NB4 (cell line): ENCODE measurements around the gene OLFML1.

Source experiments
- DNase-seq: peaks from one replicate; pipeline ENCODE4 v3.0.0; 2010; ENCODE audit warnings: low read depth
- H3K4me3 ChIP-seq: one replicate; pipeline ENCODE4 v1.5.1; 2011; ENCODE audit warnings: mild to moderate bottlenecking, low read depth, low read length, moderate library complexity
- MYC ChIP-seq: IDR thresholded peaks from 2 replicates; pipeline ENCODE4 v1.6.1; 2011; ENCODE audit warnings: low read depth, low read length
- POLR2A ChIP-seq: IDR thresholded peaks from 2 replicates; pipeline ENCODE4 v1.6.1; 2011; ENCODE audit warnings: mild to moderate bottlenecking; ENCODE audit not compliant: insufficient read length; ENCODE audit errors: extremely low read depth
- TF ChIP-seq, protein P1 (sequence below): IDR thresholded peaks from 2 replicates; pipeline ENCODE4 v1.6.1; 2011; ENCODE audit warnings: low read depth, low read length
- TF ChIP-seq, protein P2 (sequence below): IDR thresholded peaks from one replicate; pipeline ENCODE4 v1.5.1; 2012; ENCODE audit warnings: low read depth, low read length

Gene OLFML1

DNA sequence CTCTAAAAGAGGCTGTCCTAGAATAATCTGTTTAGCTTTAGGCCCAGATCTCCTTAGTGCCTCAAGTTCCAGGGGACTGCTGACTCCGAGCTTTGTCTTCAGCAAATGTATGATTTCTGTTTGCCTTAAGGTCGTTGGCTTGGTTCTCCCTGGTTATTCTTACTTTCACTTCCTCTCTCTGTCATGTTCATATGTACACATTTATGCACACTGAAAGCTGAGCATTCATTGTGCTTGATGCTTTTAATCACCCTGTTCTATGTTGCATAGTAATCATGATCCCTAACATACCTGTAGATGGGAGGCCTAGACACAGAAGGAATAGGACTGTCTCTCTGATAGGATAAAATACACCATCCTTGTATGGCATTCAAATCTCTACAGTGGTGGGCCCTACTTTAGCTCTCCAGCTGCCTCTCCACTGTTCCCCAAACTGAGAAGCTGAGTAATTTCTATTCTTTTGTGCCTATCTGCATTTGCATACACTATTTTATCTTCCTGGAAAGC is 35.7 kb downstream of the OLFML1 start:
- no peak overlapping the region for H3K4me3 ChIP-seq
- TF ChIP-seq, protein P1, sequence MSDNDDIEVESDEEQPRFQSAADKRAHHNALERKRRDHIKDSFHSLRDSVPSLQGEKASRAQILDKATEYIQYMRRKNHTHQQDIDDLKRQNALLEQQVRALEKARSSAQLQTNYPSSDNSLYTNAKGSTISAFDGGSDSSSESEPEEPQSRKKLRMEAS, result no peak
- TF ChIP-seq, protein P2, sequence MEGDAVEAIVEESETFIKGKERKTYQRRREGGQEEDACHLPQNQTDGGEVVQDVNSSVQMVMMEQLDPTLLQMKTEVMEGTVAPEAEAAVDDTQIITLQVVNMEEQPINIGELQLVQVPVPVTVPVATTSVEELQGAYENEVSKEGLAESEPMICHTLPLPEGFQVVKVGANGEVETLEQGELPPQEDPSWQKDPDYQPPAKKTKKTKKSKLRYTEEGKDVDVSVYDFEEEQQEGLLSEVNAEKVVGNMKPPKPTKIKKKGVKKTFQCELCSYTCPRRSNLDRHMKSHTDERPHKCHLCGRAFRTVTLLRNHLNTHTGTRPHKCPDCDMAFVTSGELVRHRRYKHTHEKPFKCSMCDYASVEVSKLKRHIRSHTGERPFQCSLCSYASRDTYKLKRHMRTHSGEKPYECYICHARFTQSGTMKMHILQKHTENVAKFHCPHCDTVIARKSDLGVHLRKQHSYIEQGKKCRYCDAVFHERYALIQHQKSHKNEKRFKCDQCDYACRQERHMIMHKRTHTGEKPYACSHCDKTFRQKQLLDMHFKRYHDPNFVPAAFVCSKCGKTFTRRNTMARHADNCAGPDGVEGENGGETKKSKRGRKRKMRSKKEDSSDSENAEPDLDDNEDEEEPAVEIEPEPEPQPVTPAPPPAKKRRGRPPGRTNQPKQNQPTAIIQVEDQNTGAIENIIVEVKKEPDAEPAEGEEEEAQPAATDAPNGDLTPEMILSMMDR, result no peak
- TF ChIP-seq POLR2A, result no peak
- TF ChIP-seq MYC, result no peak
- DNase-seq, result peak; percentile 62

DNA sequence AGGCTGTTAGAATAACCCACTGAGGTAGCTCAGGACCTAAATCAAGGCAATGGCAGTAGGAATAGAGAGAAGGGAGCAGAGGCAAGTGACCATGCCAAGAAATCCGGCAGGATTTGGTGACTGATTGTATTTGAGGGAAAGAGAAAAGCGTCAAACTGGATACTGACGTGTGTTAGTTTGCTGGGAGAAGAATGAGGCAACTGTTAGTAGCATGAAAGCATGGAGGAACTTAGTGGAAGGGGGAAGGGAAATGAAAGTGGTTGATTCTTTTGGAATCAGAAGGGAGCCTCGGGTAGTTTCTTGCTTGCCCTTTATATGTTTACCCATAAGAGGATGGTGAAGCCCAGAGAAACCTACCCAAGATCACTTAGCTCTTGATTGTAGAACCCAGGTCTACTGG is 36.8 kb downstream of the OLFML1 start:
- TF ChIP-seq POLR2A, result no peak
- TF ChIP-seq, protein P2, result no peak
- TF ChIP-seq, protein P1, result no peak
- no peak overlapping the region for H3K4me3 ChIP-seq
- DNase-seq, result no peak

DNA sequence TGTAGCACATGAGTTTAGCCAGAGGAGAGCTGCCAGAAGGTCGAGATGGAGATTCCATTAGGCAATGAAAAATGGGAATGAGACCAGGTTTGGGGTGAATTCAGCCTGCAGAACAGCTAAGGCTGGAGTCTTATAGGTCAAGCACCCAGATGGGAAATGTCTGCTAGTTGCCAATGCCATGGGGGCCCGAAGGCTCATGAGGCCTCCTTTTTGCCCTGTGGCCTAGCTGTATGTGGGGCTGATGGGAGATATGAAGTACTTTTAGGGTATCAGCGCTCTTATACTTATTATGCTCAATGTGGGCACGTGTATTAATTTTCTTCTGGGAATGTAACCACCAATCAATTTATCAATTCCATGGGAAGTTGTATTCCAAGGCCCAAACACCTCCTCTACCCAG is 37.2 kb downstream of the OLFML1 start:
- H3K4me3 ChIP-seq, result no peak overlapping the region
- no peak for DNase-seq
- TF ChIP-seq MYC, result no peak
- TF ChIP-seq, protein P1, result no peak
- TF ChIP-seq POLR2A, result no peak
- TF ChIP-seq, protein P2, result no peak

DNA sequence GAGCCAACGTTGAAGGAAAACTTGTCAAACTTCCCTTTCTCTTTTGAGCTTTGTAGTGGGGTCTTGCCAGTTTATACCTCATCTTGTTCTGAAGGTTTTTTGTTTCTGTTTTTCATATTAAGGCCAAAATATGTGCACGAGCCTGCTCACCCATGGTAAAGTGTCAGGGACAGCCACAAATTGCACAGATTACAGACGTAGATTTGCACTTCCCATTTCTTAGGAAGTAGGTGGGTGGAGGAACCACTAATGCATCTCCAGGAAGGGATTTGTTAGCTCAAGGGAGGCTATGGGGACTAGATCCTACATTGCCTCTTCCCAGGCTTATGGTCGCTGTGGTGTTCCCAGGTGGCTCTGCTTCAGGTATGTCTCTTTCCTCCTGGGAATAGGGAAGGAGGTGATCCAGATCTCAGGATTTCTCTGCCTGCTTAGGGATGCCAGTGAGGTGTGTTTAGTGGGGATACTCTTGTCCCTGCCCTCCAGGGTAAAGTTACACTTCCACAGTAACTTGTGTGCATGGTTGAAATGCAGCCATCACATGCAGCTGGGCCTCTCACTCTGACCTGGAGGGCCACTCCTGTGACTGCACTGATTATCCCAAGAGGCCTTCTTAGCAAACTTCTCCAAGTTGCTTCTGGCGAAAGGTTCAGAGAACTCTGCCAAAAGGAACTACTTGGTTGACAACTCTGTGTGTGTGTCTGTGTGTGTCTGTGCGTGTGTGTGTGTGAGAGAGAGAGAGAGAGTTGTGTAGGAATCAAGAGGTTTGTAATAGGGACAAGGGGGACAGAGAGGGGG is 38.3 kb downstream of the OLFML1 start:
- DNase-seq, result no peak
- H3K4me3 ChIP-seq, result no peak overlapping the region
- TF ChIP-seq MYC, result no peak
- TF ChIP-seq, protein P1, result no peak
- TF ChIP-seq, protein P2, result no peak
- no peak for TF ChIP-seq POLR2A

DNA sequence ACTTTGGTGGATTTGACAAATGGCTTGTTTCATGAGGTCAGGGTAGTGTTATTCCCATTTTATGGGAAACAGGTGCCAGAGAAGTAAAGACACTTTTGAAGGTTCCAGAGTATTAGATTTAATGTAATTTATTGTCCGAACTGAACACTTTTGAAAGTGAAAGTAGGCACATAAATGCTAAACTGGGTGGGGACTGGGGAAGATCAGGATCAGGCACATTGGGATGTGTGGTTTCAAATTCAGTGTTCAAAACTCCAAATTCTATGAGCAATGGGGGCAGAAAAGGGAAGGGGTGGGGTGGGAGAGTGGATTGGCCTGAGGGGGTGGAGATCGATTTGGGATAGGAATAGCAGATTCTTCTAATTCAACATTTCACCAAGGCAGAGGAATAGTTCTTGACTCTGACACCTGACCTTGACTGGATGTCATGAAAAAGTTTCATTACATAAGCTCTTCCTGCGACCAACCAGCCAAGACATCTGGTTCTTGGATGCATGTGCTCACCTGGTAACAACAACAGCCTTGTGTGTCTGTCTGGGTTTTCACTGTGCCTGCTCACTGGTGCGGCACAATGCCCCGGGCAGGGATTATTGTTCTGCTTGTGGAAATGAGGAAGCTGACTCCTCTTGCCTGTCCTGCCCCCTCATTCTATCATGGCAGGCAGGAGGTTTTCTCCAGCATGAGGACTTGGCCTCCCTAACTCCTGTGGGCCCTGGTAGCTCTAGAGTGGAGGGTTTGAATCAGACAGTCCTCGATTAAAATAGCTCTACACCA is 39.3 kb downstream of the OLFML1 start:
- TF ChIP-seq POLR2A, result no peak
- TF ChIP-seq, protein P1, result peak; percentile 39; the same call in 1 of the 2 replicates
- H3K4me3 ChIP-seq, result no peak overlapping the region
- peak; percentile 67 for DNase-seq

DNA sequence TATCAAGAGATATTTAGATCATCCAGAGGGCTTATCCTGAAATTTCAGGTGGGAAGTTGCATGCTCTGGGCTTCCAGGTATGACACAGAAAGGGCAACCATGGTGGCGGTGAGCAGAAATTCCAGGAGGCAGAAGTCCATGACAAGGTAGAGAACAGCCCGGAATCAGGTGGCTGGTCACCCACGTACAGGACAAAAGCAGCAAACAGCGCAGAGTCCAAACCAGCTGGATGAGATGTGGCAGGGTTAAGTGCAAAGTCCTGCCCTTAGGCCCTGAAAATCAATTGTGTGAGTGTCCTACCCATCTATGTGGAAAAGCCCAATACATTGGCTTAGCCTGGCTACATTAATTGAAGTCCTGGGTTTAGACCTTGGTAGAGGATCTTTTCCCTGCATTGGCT is 40.1 kb downstream of the OLFML1 start:
- no peak for DNase-seq

More for the DNA sequence above, 40.1 kb downstream of the OLFML1 start:
- TF ChIP-seq POLR2A (no peak), MYC (no peak)
- TF ChIP-seq, protein P1, result no peak
- TF ChIP-seq, protein P2, result no peak
- H3K4me3 ChIP-seq, result no peak overlapping the region
